Measurements from ENCODE around the gene NPPC.

DNA sequence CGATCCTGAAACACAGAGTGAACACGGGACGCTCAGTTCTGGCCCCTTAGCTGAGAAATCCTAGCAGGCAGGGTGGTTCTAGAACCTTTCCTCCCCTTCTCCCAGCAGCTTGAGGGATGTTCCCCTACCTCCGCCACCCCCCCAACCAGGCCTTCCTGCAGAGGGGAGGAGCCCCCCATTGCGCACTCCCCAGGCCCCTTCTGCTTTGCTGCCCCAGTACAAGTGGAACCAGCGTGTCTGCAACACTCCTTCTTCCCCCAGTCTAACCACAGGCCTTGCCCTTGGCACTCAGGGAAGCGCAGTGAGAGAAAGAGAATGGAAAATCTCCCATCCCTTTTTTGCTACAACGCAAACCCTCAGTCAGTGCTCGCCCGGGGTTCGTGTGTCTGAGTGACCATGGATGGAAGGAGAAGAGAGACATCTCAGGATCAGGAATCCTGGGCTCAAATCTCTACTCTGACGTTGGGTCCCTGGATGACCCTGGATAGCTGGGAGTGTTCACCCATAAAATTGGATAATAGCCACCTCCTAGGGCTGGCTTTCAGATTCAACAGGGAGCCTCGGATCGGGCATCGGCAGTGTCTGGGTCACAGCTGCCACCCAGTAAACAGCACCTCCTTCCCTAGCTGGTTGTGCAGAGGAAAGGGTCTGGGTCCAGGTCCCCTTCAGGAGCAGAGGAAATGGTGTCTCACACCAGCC is 3.7 kb downstream of the NPPC start:
- no peak for TF ChIP-seq CTCF (IDR thresholded peaks at IDR 0.05)
- TF ChIP-seq POLR2A (IDR thresholded peaks at IDR 0.05), result no peak

Data from lower leg skin (tissue), 3 donors.